IMR-90 (cell line): ENCODE results near the gene OBP2A. TPM values are rescaled to one million over a fixed set of nuclear protein-coding genes. Genes with fewer than 3 reads are reported as not detected.
A peak's percentile ranks its signal among the peaks of the same experiment; 100 is the strongest.

Experiments used
- ATAC-seq: fragments of 200-7000 bp; cut with Tn5 transposase; 2 replicates; pipeline ENCODE4 v1.9.1; 2020; ENCODE audit warnings: low read depth, mild to moderate bottlenecking, moderate library complexity
- BruUV-seq: library from RNA; stranded (reverse); fragments of 400-500 nt; replicated peaks from 2 replicates; lab custom pipeline; 2021; lab: Mats Ljungman, UMichigan
- CTCF ChIA-PET: fragments of 300-600 bp; formaldehyde crosslinking; extraction: SDS; loops from one replicate; lab custom pipeline; 2021; ENCODE audit warnings: antibody characterized with exemption; lab: Yijun Ruan, JAX
- POLR2A ChIA-PET: fragments of 300-600 bp; sonication (Branson Sonifier 250); formaldehyde crosslinking; loops from one replicate; lab custom pipeline; 2022; ENCODE audit warnings: antibody characterized with exemption; ENCODE audit not compliant: unreplicated experiment; lab: Charles Lee
- DNase-seq: peaks from one replicate; pipeline ENCODE4 v3.0.0; 2013
- H2AFZ ChIP-seq: replicated peaks from 2 replicates; pipeline ENCODE3; 2013; ENCODE audit warnings: low read length, mild to moderate bottlenecking; ENCODE audit not compliant: poor library complexity
- H2AK5ac ChIP-seq: 2 replicates; pipeline ENCODE4 v1.6.1; 2013; ENCODE audit warnings: low read depth, low read length, inconsistent platforms
- H2AK9ac ChIP-seq: replicated peaks from 2 replicates; pipeline ENCODE3; 2013; ENCODE audit warnings: mild to moderate bottlenecking, low read depth, low read length, moderate library complexity; ENCODE audit not compliant: poor library complexity
- H2BK120ac ChIP-seq: 2 replicates; pipeline ENCODE4 v1.6.1; 2013; ENCODE audit warnings: low read depth, low read length, inconsistent platforms
- H2BK15ac ChIP-seq: 3 replicates; pipeline ENCODE4 v1.6.1; 2013; ENCODE audit warnings: low read depth, low read length, inconsistent platforms
- H2BK20ac ChIP-seq: 2 replicates; pipeline ENCODE4 v1.6.1; 2013; ENCODE audit warnings: low read depth, mild to moderate bottlenecking, inconsistent platforms, low read length, moderate library complexity
- H2BK5ac ChIP-seq: 2 replicates; pipeline ENCODE4 v1.6.1; 2013; ENCODE audit warnings: mild to moderate bottlenecking, low read depth, low read length, inconsistent platforms; ENCODE audit not compliant: poor library complexity, severe bottlenecking
- H3K14ac ChIP-seq: replicated peaks from 2 replicates; pipeline ENCODE4 v1.6.1; 2013; ENCODE audit warnings: low read depth, low read length, inconsistent platforms
- H3K18ac ChIP-seq: 2 replicates; pipeline ENCODE4 v1.6.1; 2013; ENCODE audit warnings: low read depth, low read length, control low read depth
- H3K23ac ChIP-seq: 2 replicates; pipeline ENCODE4 v1.6.1; 2013; ENCODE audit warnings: low read depth, low read length, inconsistent platforms
- H3K27ac ChIP-seq: 2 replicates; pipeline ENCODE4 v1.5.1; 2013; ENCODE audit warnings: mild to moderate bottlenecking, control low read depth, low read length; ENCODE audit not compliant: insufficient read depth
- H3K27me3 ChIP-seq: 2 replicates; pipeline ENCODE4 v1.6.1; 2013; ENCODE audit warnings: low read length; ENCODE audit not compliant: control insufficient read depth, insufficient read depth
- H3K36me3 ChIP-seq: 2 replicates; pipeline ENCODE4 v1.6.1; 2013; ENCODE audit warnings: low read length, mixed read lengths; ENCODE audit not compliant: control insufficient read depth, insufficient read depth
- H3K4ac ChIP-seq: 2 replicates; pipeline ENCODE4 v1.6.1; 2013; ENCODE audit warnings: low read depth, low read length, inconsistent platforms
- H3K4me1 ChIP-seq: 2 replicates; pipeline ENCODE4 v1.6.1; 2013; ENCODE audit warnings: low read length, mixed read lengths; ENCODE audit not compliant: control insufficient read depth, insufficient read depth
- H3K4me2 ChIP-seq: 2 replicates; pipeline ENCODE4 v1.6.1; 2013; ENCODE audit warnings: low read depth, mild to moderate bottlenecking, control low read depth, low read length, moderate library complexity
- H3K4me3 ChIP-seq: 2 replicates; pipeline ENCODE4 v1.5.1; 2013; ENCODE audit warnings: low read depth, mild to moderate bottlenecking, control low read depth, low read length, moderate library complexity; ENCODE audit not compliant: insufficient read depth
- H3K56ac ChIP-seq: 2 replicates; pipeline ENCODE4 v1.6.1; 2013; ENCODE audit warnings: low read length, inconsistent platforms; ENCODE audit not compliant: insufficient read depth; ENCODE audit errors: extremely low read depth
- H3K79me1 ChIP-seq, 2 experiments: 2 replicates each; pipeline ENCODE4 v1.6.1; 2013; ENCODE audit warnings: low read length in 2 of 2, inconsistent platforms in 1 of 2, low read depth in 1 of 2
- H3K9ac ChIP-seq: 2 replicates; pipeline ENCODE4 v1.6.1; 2013; ENCODE audit warnings: low read depth, low read length, control low read depth
- H3K9me1 ChIP-seq: 2 replicates; pipeline ENCODE4 v1.6.1; 2013; ENCODE audit warnings: low read length, inconsistent platforms; ENCODE audit not compliant: insufficient read depth
- H3K9me3 ChIP-seq: 2 replicates; pipeline ENCODE4 v1.6.1; 2013; ENCODE audit warnings: low read length; ENCODE audit not compliant: control insufficient read depth, insufficient read depth
- H4K20me1 ChIP-seq: 2 replicates; pipeline ENCODE4 v1.6.1; 2013; ENCODE audit warnings: low read length, inconsistent platforms; ENCODE audit not compliant: insufficient read depth
- H4K5ac ChIP-seq: 2 replicates; pipeline ENCODE4 v1.6.1; 2013; ENCODE audit warnings: mild to moderate bottlenecking, low read depth, low read length, control low read depth
- H4K8ac ChIP-seq, 2 experiments: 2 replicates each; pipeline ENCODE4 v1.6.1; 2013; ENCODE audit warnings: low read depth in 2 of 2, low read length in 2 of 2, control low read depth in 1 of 2, inconsistent platforms in 1 of 2
- H4K91ac ChIP-seq: 2 replicates; pipeline ENCODE4 v1.6.1; 2013; ENCODE audit warnings: low read depth, low read length, inconsistent platforms; ENCODE audit not compliant: insufficient read depth
- MXI1 ChIP-seq: IDR thresholded peaks from 2 replicates; pipeline ENCODE4 v1.6.1; 2012; ENCODE audit warnings: low read depth, mild to moderate bottlenecking, low read length, moderate library complexity, borderline replicate concordance
- RAD21 ChIP-seq: IDR thresholded peaks from 2 replicates; pipeline ENCODE4 v1.6.1; 2012; ENCODE audit warnings: low read length, improper control_type of control experiment
- WGBS, 2 experiments: methylation state at CpG; one replicate each; pipeline versions ENCODE4 v1.1.5 to v1.1.7; 2013; ENCODE audit warnings: missing lambda C conversion rate in 2 of 2; ENCODE audit not compliant: insufficient read length in 1 of 2; ENCODE audit errors: extremely low coverage in 2 of 2; 5-methylcytosine and 5-hydroxymethylcytosine counted together
- dilution Hi-C: fragments of 300-500 bp; cut with HindIII; formaldehyde crosslinking; loops from one replicate; pipeline ENCODE4 v1.14.3; 2018; ENCODE audit warnings: low sequenced_read_pairs; ENCODE audit not compliant: unreplicated experiment
- in situ Hi-C: fragments of 300-500 bp; cut with MboI; formaldehyde crosslinking; loops from 3 replicates; pipeline ENCODE4 v1.14.3; 2019; ENCODE audit warnings: low sequenced_read_pairs, inconsistent platforms, mixed read lengths
- intact Hi-C: fragments of 100-400 bp; cut with micrococcal nuclease; formaldehyde crosslinking; loops from 2 replicates; pipeline ENCODE4 v1.10.0; 2022
- polyA plus RNA-seq, 3 experiments: library from polyadenylated mRNA; depleted of rRNA; stranded (reverse); fragments of >200 nt; gene quantifications; 2 replicates each; pipeline ENCODE4 v1.2.3, GENCODE V29; 2012; ENCODE audit warnings: low replicate concordance in 1 of 3
- total RNA-seq: library from RNA; depleted of rRNA; stranded (reverse); fragments of >200 nt; gene quantifications from 2 replicates; pipeline ENCODE4 v1.2.3, GENCODE V29; 2012
- TF ChIP-seq, protein P1 (sequence below): fragments of 150-350 bp; IDR thresholded peaks from 2 replicates; pipeline ENCODE4 v1.6.1; 2017; ENCODE audit warnings: mild to moderate bottlenecking, antibody characterized with exemption, low read length, low read depth
- TF ChIP-seq, protein P2 (sequence below): conservative IDR thresholded peaks from 2 replicates; pipeline ENCODE4 v1.5.1; 2012; ENCODE audit warnings: mild to moderate bottlenecking, low read depth, low read length, improper control_type of control experiment

Gene OBP2A
- total and polyA plus RNA-seq, 2 of the 4 experiments (the other 2 are of a cell fraction): not detected

DNA sequence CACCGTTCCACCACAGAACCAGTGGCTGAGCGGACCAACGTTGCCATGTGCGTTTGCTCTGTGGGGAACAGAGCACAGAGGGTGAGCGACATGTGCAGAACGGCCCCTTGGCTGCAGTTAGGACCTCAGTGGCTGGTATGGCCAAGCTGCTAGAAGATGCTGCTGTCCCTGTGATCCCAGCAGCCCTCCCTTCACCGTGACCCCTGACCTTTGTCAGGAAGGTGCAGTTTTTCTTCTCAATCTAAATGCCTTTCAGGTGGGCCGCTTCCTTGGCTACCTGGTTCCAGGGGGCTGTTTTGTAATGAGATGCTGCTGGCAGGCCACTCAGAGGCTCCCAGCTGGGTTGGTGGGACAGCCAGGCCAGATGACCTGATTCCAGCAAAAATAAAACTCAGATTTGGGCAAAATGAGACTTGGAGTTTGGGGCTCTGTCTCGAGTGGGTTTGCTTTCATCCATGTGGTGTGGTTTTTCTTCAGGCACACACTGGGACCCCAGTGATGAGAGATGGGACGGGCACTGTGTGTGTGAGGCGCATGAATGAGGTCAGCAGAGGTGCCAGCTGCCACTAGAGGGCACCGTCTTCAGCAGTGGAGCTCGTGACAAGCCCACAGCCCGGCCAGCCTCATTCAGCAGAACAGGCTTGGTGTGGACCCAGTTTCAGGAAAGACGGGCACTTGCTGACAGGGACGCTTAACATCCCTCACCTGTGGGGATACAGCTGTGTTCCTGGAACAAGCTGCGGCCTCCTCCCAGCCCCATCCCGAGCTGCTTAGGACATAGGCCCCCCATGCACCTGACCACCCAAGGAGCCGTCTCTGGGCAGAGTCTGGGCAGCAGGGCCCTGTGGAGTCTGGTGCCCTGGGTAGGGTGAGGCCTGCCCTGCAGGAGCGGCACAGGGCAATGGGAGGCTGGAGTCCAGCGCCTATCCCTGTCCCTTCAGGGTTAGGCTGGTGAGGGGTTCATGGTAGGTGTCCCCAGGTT lies 41.4 kb upstream of the OBP2A start:
- no peaks in the 10 kb centered on the region for H3K9me3 ChIP-seq
- H2BK20ac ChIP-seq: no peak overlapping the region
- no TSS peak for BruUV-seq
- dilution Hi-C loops: no loop called here
- CTCF ChIA-PET: interaction anchor here (1.0 kb wide), 2 partner anchors 24 kb away, joined by 3 to 5 read pairs; no protein-coding TSS in a partner anchor
- H3K9ac ChIP-seq: no peak overlapping the region
- no peak overlapping the region for H3K4ac ChIP-seq
- H4K5ac ChIP-seq: no peak overlapping the region
- no peak overlapping the region for H3K27ac ChIP-seq
- no peak overlapping the region for H2BK120ac ChIP-seq
- 63% methylated on average over 8 of the region's 21 CpGs; no CpG with 5 or more reads in 1 of the 2 experiments for WGBS, 2 experiments
- no peak overlapping the region for H3K14ac ChIP-seq
- peak; percentile 28; the same call in 1 of the 2 replicates for TF ChIP-seq RAD21
- no peak for TF ChIP-seq MXI1
- TF ChIP-seq, protein P1, sequence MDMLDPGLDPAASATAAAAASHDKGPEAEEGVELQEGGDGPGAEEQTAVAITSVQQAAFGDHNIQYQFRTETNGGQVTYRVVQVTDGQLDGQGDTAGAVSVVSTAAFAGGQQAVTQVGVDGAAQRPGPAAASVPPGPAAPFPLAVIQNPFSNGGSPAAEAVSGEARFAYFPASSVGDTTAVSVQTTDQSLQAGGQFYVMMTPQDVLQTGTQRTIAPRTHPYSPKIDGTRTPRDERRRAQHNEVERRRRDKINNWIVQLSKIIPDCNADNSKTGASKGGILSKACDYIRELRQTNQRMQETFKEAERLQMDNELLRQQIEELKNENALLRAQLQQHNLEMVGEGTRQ: peak; percentile 13; the same call in 1 of the 2 replicates
- TF ChIP-seq, protein P2, sequence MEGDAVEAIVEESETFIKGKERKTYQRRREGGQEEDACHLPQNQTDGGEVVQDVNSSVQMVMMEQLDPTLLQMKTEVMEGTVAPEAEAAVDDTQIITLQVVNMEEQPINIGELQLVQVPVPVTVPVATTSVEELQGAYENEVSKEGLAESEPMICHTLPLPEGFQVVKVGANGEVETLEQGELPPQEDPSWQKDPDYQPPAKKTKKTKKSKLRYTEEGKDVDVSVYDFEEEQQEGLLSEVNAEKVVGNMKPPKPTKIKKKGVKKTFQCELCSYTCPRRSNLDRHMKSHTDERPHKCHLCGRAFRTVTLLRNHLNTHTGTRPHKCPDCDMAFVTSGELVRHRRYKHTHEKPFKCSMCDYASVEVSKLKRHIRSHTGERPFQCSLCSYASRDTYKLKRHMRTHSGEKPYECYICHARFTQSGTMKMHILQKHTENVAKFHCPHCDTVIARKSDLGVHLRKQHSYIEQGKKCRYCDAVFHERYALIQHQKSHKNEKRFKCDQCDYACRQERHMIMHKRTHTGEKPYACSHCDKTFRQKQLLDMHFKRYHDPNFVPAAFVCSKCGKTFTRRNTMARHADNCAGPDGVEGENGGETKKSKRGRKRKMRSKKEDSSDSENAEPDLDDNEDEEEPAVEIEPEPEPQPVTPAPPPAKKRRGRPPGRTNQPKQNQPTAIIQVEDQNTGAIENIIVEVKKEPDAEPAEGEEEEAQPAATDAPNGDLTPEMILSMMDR: peak; percentile 64
- no peak overlapping the region for H2AFZ ChIP-seq
- H3K4me2 ChIP-seq: no peak overlapping the region
- H3K27me3 ChIP-seq: peaks cover 2% of the 10 kb centered on the region; the same call in 1 of the 2 replicates
- H4K8ac ChIP-seq: no peak overlapping the region
- ATAC-seq (peak; percentile 21; the same call in 1 of the 2 replicates), DNase-seq (peak; percentile 52)
- no peak overlapping the region for H4K91ac ChIP-seq
- H3K23ac ChIP-seq: no peak overlapping the region
- no peaks in the 10 kb centered on the region for H3K9me1 ChIP-seq
- H3K36me3 ChIP-seq: peaks cover 27% of the 10 kb centered on the region
- in situ Hi-C loops: no loop called here
- POLR2A ChIA-PET: no interaction called here
- peaks cover 6% of the 10 kb centered on the region; the same call in 1 of the 2 replicates for H3K4me1 ChIP-seq
- no peak overlapping the region for H3K18ac ChIP-seq
- intact Hi-C loops: no loop called here
- H4K20me1 ChIP-seq: peaks cover 35% of the 10 kb centered on the region
- no peak overlapping the region for H3K4me3 ChIP-seq
- no peak overlapping the region for H2AK5ac ChIP-seq
- peaks cover 4 to 37% of the 10 kb centered on the region in 2 experiments for H3K79me1 ChIP-seq
- H2BK15ac ChIP-seq: no peak overlapping the region
- H2AK9ac ChIP-seq: peak overlapping the region; percentile 44
- H2BK5ac ChIP-seq: no peak overlapping the region
- no peak overlapping the region for H3K56ac ChIP-seq
